HepG2 (cell line): Measurements from ENCODE around the gene CALU. TPM values are rescaled to one million over a fixed set of nuclear protein-coding genes. Genes with fewer than 3 reads are reported as not detected.

ENCODE experiments used
- ATAC-seq: fragments of 200-7000 bp; cut with Tn5 transposase; 3 replicates; pipeline ENCODE4 v1.9.1; 2020; ENCODE audit warnings: mild to moderate bottlenecking, moderate library complexity
- BruUV-seq: library from RNA; stranded (reverse); fragments of 400-500 nt; replicated peaks from 2 replicates; lab custom pipeline; 2021; lab: Mats Ljungman, UMichigan
- CTCF ChIA-PET: fragments of 300-600 bp; formaldehyde crosslinking; extraction: SDS; loops from one replicate; lab custom pipeline; 2021; ENCODE audit warnings: low total read pairs, inconsistent platforms, low intra/inter-chr PET ratio; lab: Yijun Ruan, JAX
- POLR2A ChIA-PET: fragments of 350-600 bp; sonication (Branson Sonifier 250); formaldehyde crosslinking; loops from one replicate; lab custom pipeline; 2020; ENCODE audit warnings: antibody characterized with exemption, inconsistent platforms; lab: Yijun Ruan, JAX
- DNase-seq: peaks from one replicate; pipeline ENCODE4 v3.0.0-alpha.2; 2015; ENCODE audit warnings: low spot score
- FAIRE-seq: peaks from 3 replicates; lab custom pipeline; 2011; peaks lifted over from hg19 to GRCh38; lab: Jason Lieb, UNC
- H2AFZ ChIP-seq: one replicate; pipeline ENCODE4 v1.6.1; 2011; ENCODE audit warnings: low read length, inconsistent platforms
- H3K27ac ChIP-seq: fragments of 300-600 bp; 3 replicates; pipeline ENCODE4 v1.8.0; 2011; ENCODE audit warnings: mixed run types, mild to moderate bottlenecking, mixed read lengths, low read length, inconsistent platforms; ENCODE audit not compliant: insufficient read depth; ENCODE audit errors: extremely low read length
- H3K27me3 ChIP-seq, 2 experiments: fragments of 200-600 bp in 1 of 2; 2 replicates in 1 of 2; 3 replicates in 1 of 2; pipeline versions ENCODE4 v1.6.0 to v1.8.0; 2011; ENCODE audit warnings: low read length in 2 of 2, mild to moderate bottlenecking in 2 of 2, moderate library complexity in 2 of 2, inconsistent platforms in 1 of 2; ENCODE audit not compliant: insufficient read depth in 2 of 2, control insufficient read depth in 1 of 2
- H3K36me3 ChIP-seq, 2 experiments: fragments of 200-600 bp in 1 of 2; replicated peaks in 1 of 2; 2 replicates in 1 of 2; 3 replicates in 1 of 2; pipeline versions ENCODE4 v1.5.1 to v1.8.0; 2011; ENCODE audit warnings: low read length in 2 of 2, inconsistent platforms in 1 of 2; ENCODE audit not compliant: insufficient read depth in 2 of 2, control insufficient read depth in 1 of 2
- H3K4me1 ChIP-seq: 2 replicates; pipeline ENCODE4 v1.5.1; 2012; ENCODE audit warnings: low read length, inconsistent platforms; ENCODE audit not compliant: insufficient read depth
- H3K4me2 ChIP-seq: 2 replicates; pipeline ENCODE4 v1.6.0; 2011; ENCODE audit warnings: low read depth, low read length, inconsistent platforms
- H3K4me3 ChIP-seq, 3 experiments: fragments of 200-600 bp in 1 of 3; sonication (generic), shearing (Covaris generic) in 1 of 3; replicated peaks in 1 of 3; 2 replicates each; pipeline ENCODE4 v1.5.1; 2011 to 2016; ENCODE audit warnings: low read length in 3 of 3, inconsistent platforms in 2 of 3, low read depth in 2 of 3, mild to moderate bottlenecking in 2 of 3, control low read depth in 1 of 3, mixed read lengths in 1 of 3; ENCODE audit not compliant: insufficient read depth in 1 of 3
- H3K79me2 ChIP-seq: one replicate; pipeline ENCODE4 v1.6.1; 2011; ENCODE audit warnings: low read length, inconsistent platforms; ENCODE audit not compliant: insufficient read depth
- H3K9ac ChIP-seq: 2 replicates; pipeline ENCODE4 v1.6.0; 2011; ENCODE audit warnings: mild to moderate bottlenecking, low read depth, low read length, inconsistent platforms; ENCODE audit not compliant: insufficient read depth
- H3K9me3 ChIP-seq: 2 replicates; pipeline ENCODE4 v1.5.1; 2012; ENCODE audit warnings: mild to moderate bottlenecking, low read length
- H4K20me1 ChIP-seq: 2 replicates; pipeline ENCODE4 v1.6.0; 2011; ENCODE audit warnings: inconsistent platforms, mild to moderate bottlenecking, low read length, moderate library complexity; ENCODE audit not compliant: insufficient read depth
- BATF2 ChIP-seq: sonication (generic); formaldehyde crosslinking; IDR thresholded peaks from 2 replicates; pipeline ENCODE4 v1.8.0; 2022; ENCODE audit warnings: mild to moderate bottlenecking, missing genetic modification reagents, moderate library complexity
- BCL6 ChIP-seq: IDR thresholded peaks from 2 replicates; pipeline ENCODE4 v1.6.1; 2016; ENCODE audit warnings: missing genetic modification reagents, missing compliant biosample characterization
- HNF4A ChIP-seq: sonication (generic); formaldehyde crosslinking; IDR thresholded peaks from 2 replicates; pipeline ENCODE4 v1.4.0; 2020; ENCODE audit warnings: missing genetic modification reagents
- KAT7 ChIP-seq: IDR thresholded peaks from 2 replicates; pipeline ENCODE4 v1.6.1; 2018; ENCODE audit warnings: borderline replicate concordance, missing compliant biosample characterization
- MAFF ChIP-seq: IDR thresholded peaks from 2 replicates; pipeline ENCODE4 v1.6.1; 2011; ENCODE audit warnings: low read depth, low read length, improper control_type of control experiment
- MXD3 ChIP-seq: IDR thresholded peaks from 2 replicates; pipeline ENCODE4 v1.6.1; 2016; ENCODE audit warnings: mild to moderate bottlenecking, missing biosample characterization, missing genetic modification reagents
- MYC ChIP-seq: sonication (generic); formaldehyde crosslinking; IDR thresholded peaks from 2 replicates; pipeline ENCODE4 v1.9.0; 2021; ENCODE audit warnings: missing genetic modification reagents, borderline replicate concordance
- NCOA2 ChIP-seq: sonication (generic); formaldehyde crosslinking; IDR thresholded peaks from 2 replicates; pipeline ENCODE4 v1.8.0; 2022; ENCODE audit warnings: inconsistent platforms
- SNRNP70 ChIP-seq: fragments of 200-400 bp; formaldehyde crosslinking; IDR thresholded peaks from 2 replicates; pipeline ENCODE4 v1.6.1; 2017; ENCODE audit warnings: mild to moderate bottlenecking, low read depth, low read length, moderate library complexity
- SP1 ChIP-seq, 2 experiments: fragments of 450-650 bp in 1 of 2; sonication (generic) in 1 of 2; formaldehyde crosslinking in 1 of 2; IDR thresholded peaks; 2 replicates each; pipeline versions ENCODE4 v1.4.0 to v1.6.1; 2016 to 2020; ENCODE audit warnings: missing genetic modification reagents in 1 of 2
- ZFX ChIP-seq: sonication (generic); formaldehyde crosslinking; IDR thresholded peaks from 2 replicates; pipeline ENCODE4 v1.4.0; 2020; ENCODE audit warnings: mild to moderate bottlenecking, low read depth, missing genetic modification reagents, moderate library complexity
- WGBS: methylation state at CpG from one replicate; pipeline ENCODE4 v1.1.6; 2017; ENCODE audit warnings: low lambda C conversion rate; 5-methylcytosine and 5-hydroxymethylcytosine counted together
- in situ Hi-C: cut with HindIII; loops from 2 replicates; pipeline ENCODE4 v1.10.0; 2017; ENCODE audit warnings: low pct_unique_long_range_greater_than_20kb; ENCODE audit not compliant: extremely low pct_ligation_motif_present
- intact Hi-C: fragments of 100-400 bp; cut with micrococcal nuclease; formaldehyde crosslinking; loops from one replicate; pipeline ENCODE4 v1.10.0; 2022; ENCODE audit not compliant: unreplicated experiment
- polyA plus RNA-seq, 8 experiments: library from polyadenylated mRNA; depleted of rRNA in 3 of 8; stranded (reverse) in 7 of 8; unstranded in 1 of 8; fragments of >200 nt; fragmentation: Illumina TruSeq in 4 of 8; extraction: Trizol in 4 of 8; gene quantifications; 2 replicates each; pipeline versions ENCODE4 v1.2.1 to v1.2.3, GENCODE V29; 2011 to 2016; ENCODE audit warnings: low read depth in 4 of 8, missing spikeins in 1 of 8, mixed read lengths in 1 of 8; ENCODE audit not compliant: insufficient read depth in 1 of 8
- total RNA-seq, 5 experiments: library from RNA; depleted of rRNA; stranded (reverse); fragments of >200 nt; fragmentation: Illumina TruSeq; extraction: Trizol; gene quantifications; 2 replicates each; pipeline ENCODE4 v1.2.3, GENCODE V29; 2016; ENCODE audit warnings: low read depth in 1 of 5
- TF ChIP-seq, protein P1 (sequence below): sonication (generic); formaldehyde crosslinking; IDR thresholded peaks from 2 replicates; pipeline ENCODE4 v1.5.1; 2020; ENCODE audit warnings: mild to moderate bottlenecking, missing genetic modification reagents, moderate library complexity
- TF ChIP-seq, protein P2 (sequence below): sonication (generic); formaldehyde crosslinking; IDR thresholded peaks from 2 replicates; pipeline ENCODE4 v1.5.0; 2020; ENCODE audit warnings: missing genetic modification reagents, mild to moderate bottlenecking, borderline replicate concordance
- TF ChIP-seq, protein P3 (sequence below): fragments of 450-650 bp; IDR thresholded peaks from 2 replicates; pipeline ENCODE4 v1.6.1; 2016

Gene CALU
- total and polyA plus RNA-seq, 2 of the 13 experiments (the other 11 are each of a cell fraction or from before 2014, with no cell fraction given) = 198 to 252 TPM

DNA sequence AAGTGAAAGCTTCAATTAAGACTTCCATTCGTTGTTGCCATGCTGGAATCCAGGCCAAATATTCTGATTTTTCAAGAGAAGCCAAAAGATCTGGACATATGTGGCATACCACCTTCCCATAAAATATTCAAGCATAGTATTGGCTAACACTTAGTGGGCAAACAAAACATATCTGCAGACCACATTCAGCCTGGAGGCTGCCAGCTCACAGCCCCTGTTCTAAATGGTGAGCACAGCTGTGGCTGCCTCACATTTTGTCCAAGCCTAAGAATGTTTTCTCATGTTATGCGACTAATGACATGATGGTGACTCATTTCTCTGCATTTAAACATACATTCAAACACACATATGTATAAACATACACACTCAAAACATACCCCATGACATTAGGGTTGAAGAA, 10.6 kb upstream of the CALU start:
- intact Hi-C loops = no loop called here
- Histone ChIP-seq H3K4me2 (no peak overlapping the region), H3K4me1 (peaks cover 8% of the 10 kb centered on the region), H3K27me3 (peaks cover 0 to 30% of the 10 kb centered on the region in 2 experiments; a peak in 3 of 5 replicates), H3K9me3 (no peaks in the 10 kb centered on the region), H3K9ac (no peak overlapping the region), H2AFZ (no peak overlapping the region), H3K4me3 (no peak overlapping the region), H3K36me3 (no peaks in the 10 kb centered on the region), H3K27ac (no peak overlapping the region), H4K20me1 (no peaks in the 10 kb centered on the region), H3K79me2 (no peaks in the 10 kb centered on the region)
- ChIA-PET CTCF (no interaction called here), POLR2A (interaction anchor here (1.5 kb wide), 1 partner anchor 10 kb away, joined by 4 read pairs; no protein-coding TSS in a partner anchor)
- 3% methylated on average over 2 of the region's 2 CpGs for WGBS
- DNase-seq (no peak), FAIRE-seq (no peak), ATAC-seq (no peak)
- TF ChIP-seq, protein P1, sequence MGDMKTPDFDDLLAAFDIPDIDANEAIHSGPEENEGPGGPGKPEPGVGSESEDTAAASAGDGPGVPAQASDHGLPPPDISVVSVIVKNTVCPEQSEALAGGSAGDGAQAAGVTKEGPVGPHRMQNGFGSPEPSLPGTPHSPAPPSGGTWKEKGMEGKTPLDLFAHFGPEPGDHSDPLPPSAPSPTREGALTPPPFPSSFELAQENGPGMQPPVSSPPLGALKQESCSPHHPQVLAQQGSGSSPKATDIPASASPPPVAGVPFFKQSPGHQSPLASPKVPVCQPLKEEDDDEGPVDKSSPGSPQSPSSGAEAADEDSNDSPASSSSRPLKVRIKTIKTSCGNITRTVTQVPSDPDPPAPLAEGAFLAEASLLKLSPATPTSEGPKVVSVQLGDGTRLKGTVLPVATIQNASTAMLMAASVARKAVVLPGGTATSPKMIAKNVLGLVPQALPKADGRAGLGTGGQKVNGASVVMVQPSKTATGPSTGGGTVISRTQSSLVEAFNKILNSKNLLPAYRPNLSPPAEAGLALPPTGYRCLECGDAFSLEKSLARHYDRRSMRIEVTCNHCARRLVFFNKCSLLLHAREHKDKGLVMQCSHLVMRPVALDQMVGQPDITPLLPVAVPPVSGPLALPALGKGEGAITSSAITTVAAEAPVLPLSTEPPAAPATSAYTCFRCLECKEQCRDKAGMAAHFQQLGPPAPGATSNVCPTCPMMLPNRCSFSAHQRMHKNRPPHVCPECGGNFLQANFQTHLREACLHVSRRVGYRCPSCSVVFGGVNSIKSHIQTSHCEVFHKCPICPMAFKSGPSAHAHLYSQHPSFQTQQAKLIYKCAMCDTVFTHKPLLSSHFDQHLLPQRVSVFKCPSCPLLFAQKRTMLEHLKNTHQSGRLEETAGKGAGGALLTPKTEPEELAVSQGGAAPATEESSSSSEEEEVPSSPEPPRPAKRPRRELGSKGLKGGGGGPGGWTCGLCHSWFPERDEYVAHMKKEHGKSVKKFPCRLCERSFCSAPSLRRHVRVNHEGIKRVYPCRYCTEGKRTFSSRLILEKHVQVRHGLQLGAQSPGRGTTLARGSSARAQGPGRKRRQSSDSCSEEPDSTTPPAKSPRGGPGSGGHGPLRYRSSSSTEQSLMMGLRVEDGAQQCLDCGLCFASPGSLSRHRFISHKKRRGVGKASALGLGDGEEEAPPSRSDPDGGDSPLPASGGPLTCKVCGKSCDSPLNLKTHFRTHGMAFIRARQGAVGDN (CRISPR knock-in tag) = no peak
- TF ChIP-seq BATF2 (CRISPR knock-in tag) = no peak
- TF ChIP-seq MYC (CRISPR knock-in tag) = no peak
- no peak for TF ChIP-seq BCL6 (CRISPR knock-in tag)
- no peak for TF ChIP-seq HNF4A
- TF ChIP-seq MXD3 = no peak
- TF ChIP-seq SNRNP70 = no peak
- TF ChIP-seq ZFX (CRISPR knock-in tag) = no peak
- TF ChIP-seq, protein P2, sequence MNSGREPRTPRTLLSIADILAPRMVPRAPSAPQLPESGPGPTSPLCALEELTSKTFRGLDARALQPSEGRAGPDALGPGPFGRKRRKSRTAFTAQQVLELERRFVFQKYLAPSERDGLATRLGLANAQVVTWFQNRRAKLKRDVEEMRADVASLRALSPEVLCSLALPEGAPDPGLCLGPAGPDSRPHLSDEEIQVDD = no peak
- TF ChIP-seq, protein P3, sequence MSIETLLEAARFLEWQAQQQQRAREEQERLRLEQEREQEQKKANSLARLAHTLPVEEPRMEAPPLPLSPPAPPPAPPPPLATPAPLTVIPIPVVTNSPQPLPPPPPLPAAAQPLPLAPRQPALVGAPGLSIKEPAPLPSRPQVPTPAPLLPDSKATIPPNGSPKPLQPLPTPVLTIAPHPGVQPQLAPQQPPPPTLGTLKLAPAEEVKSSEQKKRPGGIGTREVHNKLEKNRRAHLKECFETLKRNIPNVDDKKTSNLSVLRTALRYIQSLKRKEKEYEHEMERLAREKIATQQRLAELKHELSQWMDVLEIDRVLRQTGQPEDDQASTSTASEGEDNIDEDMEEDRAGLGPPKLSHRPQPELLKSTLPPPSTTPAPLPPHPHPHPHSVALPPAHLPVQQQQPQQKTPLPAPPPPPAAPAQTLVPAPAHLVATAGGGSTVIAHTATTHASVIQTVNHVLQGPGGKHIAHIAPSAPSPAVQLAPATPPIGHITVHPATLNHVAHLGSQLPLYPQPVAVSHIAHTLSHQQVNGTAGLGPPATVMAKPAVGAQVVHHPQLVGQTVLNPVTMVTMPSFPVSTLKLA = no peak
- TF ChIP-seq MAFF = no peak
- TF ChIP-seq KAT7 (CRISPR knock-in tag) = no peak
- no peak for TF ChIP-seq NCOA2
- no peak for TF ChIP-seq SP1 (IDR thresholded peaks at IDR 0.05)
- no peak for TF ChIP-seq SP1 (CRISPR knock-in tag; IDR thresholded peaks at IDR 0.05)
- BruUV-seq = no TSS peak
- in situ Hi-C loops = no loop called here
